Pons (tissue), 1 donor: Measurements from ENCODE around the gene MEPE.

ENCODE experiments used
- DNase-seq: peaks from one replicate; pipeline ENCODE4 v3.0.0-alpha.2; 2016; ENCODE audit warnings: low spot score

Gene MEPE

GRCh38 chr4:87843936-87844335 lies 11.2 kb downstream of the MEPE start:
- peak; percentile 90 for DNase-seq

DNA sequence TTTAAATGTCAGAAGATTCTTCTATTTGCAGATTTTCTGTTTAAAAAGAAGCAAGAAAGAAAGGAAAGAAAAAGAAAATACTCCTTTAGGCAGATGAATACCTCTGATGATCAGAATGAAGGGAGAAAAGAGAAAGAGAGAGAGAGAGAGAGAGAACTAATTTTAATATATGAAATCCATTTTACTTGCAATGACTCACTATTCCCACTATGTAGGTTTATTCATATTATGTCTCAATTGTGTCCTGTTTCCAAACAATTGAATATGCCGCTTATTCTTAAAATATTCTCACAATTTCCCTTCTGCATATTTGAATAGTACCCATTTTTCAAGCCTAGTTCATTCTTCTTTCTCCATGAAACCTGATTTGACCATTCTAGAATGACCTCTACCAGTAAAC lies 11.7 kb downstream of the MEPE start:
- no peak for DNase-seq

- DNase-seq, result no peak
Observed at GRCh38 chr4:87846226-87846625, 13.5 kb downstream of the MEPE start.

DNA sequence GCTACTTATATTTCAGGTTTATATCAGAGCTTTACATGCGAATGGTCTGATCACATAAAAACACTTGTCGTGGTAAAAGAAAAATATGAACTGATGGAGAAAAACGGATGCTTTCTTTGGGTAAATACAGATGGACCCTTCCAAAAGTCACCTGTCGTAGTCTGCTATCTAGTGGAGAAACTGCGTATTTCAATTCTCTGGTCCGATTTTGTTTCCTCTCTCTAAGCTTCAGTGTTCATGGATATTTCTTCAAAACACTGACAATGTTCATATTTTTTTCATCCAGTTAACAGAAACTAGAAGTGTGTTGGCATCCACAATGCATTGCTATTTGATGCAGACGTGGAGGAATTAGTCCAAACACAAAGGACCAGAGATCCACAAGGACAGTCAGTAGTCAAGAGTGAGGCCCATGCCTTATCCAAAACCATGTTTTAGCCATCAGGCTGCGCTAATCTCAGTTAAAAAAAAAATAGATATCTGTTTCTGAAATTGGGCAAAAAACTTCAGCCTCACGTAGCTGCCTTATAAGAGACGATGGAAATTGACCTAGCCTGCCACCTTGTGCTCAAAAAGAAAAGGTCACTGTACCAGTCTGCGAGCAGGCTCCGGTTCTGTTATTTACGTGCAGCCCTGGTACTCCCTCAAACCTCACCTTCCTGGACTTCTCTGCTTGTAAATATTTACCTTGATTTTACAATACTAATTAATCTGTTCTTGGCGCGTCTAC lies 16.0 kb downstream of the MEPE start:
- DNase-seq, result peak; percentile 94

GRCh38 chr4:87849612-87850011 lies 16.8 kb downstream of the MEPE start:
- DNase-seq, result peak; percentile 73

- DNase-seq, result peak; percentile 85
Observed at GRCh38 chr4:87851332-87851731, 18.6 kb downstream of the MEPE start.

DNA sequence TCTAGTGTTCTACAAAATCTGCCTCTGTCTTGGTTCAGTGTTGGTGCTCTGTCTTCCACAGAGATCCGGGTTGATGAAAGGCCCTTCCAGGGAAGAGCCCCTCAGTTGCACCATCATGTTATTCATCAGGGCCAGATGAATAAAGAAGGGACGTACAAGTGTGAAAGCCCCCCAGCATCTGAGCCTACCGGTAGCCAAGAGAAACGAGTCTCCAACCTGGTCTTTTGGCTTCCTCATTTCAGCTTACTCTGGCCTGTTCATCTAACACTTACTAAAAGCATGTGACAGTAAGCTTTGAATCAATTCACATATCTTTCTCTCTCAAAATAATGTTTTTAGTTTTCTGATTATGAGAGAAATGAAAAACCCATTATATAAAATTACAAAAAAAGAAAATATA lies 19.2 kb downstream of the MEPE start:
- no peak for DNase-seq

DNA sequence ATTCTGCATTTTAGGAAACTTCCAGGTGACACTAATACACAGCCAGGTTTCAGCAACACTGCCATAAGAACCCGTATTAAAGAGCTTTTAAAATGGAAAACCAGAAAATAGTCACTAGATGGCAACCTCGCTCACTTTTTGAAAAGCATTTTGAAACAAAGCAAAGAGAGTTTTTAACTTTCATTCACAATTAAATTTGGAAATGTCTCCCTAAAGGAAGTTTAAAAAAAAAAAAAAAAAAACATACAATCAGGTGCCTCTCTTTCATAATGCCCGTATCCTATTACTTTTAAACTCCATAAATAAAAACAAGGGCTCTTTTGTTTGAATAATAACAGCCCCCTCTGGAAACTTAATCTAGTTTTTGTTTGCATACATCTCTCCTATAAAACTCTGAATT lies 20.3 kb downstream of the MEPE start:
- DNase-seq, result peak; percentile 91

DNA sequence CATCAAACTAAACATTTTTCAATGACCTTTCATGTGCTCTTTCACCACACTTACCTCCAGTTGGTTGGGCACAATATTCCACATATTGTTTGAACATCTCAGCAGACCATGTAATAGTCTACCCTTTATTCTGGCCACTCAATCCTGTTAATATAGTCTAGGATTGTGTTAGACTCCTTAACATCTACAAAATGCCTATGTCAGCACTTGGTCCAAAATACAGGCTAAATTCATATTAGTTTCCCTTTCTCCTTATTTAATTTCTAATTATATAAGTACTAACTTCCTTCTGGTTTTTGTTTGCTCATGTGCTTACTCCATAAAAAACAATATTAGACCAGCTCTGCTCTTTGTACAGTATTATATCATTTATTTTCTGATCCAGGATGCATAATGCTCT lies 21.1 kb downstream of the MEPE start:
- no peak for DNase-seq

DNA sequence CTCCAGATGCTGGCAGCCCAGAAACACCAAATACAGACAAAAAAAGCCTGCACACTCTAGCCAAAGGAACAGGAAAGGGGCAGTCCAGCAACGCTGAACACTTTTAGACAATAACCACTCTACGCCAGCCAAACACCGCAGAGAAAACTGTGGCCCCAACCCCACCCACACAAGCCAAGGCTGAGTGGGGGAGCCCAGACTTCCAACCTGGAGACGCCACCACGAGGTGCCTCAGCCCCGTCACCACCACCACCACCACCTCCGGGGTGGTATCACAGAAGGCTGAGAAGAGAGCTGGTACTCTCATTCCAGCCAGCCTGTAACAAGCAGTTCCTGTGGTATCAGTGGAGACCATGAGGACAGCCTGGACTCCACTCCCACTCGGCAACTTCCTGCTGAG lies 22.8 kb downstream of the MEPE start:
- no peak for DNase-seq

DNA sequence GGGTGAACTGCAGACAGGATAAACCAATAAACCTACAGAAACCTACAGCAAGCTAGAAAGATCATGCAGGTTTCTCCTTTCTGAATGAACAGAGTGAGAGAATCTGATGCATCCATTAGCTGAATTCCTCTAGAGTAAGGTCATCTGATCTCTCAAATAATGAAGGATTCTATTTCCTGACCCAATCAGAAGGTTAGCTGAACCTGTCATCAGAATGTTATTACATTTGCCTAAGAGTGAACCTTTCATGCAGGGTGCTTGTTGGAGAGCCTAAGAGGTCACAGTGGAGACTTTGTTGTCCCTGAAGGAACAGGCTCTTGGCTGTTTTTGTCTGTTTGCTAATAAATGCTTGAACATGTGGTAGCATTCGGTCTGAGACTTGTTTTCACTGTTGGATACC lies 24.0 kb downstream of the MEPE start:
- no peak for DNase-seq

DNA sequence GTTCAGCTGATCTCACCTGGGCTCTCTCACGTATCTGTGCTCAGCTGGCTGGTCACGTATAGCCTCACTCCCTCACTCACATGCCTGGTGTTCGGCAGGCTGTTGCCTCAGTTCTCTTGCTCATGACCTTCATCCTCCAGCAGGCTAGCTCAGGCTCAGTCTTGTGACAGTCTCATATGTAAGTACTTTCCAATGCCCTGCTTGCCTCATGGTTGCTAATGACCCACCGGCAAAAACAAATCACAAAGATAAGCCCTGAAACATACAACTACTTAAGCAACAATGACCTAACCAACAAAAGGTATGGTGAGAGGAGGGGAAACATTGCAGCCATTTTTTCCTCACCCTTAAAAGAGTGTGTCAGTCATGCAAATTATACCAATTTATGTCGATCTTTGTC lies 25.0 kb downstream of the MEPE start:
- no peak for DNase-seq

GRCh38 chr4:87862236-87862635 lies 29.5 kb downstream of the MEPE start:
- no peak for DNase-seq

DNA sequence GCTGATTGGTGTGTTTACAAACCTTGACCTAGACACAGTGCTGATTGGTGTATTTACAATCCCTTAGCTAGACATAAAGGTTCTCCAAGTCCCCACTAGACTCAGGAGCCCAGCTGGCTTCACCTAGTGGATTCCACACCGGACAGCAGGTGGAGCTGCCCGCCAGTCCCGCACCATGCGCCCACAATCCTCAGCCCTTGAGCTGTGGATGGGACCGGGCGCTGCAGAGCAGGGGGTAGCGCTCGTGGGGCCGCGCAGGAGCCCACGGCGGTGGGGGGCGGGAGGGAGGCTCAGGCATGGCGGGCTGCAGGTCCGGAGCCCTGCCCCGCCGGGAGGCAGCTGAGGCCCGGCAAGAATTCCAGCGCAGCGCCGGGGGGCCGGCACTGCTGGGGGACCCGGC lies 30.7 kb downstream of the MEPE start:
- DNase-seq, result no peak

GRCh38 chr4:87864321-87864720 lies 31.6 kb downstream of the MEPE start:
- no peak for DNase-seq

GRCh38 chr4:87865288-87865687 lies 32.5 kb downstream of the MEPE start:
- DNase-seq, result peak; percentile 56

GRCh38 chr4:87865960-87866598 lies 33.3 kb downstream of the MEPE start:
- no peak for DNase-seq

DNA sequence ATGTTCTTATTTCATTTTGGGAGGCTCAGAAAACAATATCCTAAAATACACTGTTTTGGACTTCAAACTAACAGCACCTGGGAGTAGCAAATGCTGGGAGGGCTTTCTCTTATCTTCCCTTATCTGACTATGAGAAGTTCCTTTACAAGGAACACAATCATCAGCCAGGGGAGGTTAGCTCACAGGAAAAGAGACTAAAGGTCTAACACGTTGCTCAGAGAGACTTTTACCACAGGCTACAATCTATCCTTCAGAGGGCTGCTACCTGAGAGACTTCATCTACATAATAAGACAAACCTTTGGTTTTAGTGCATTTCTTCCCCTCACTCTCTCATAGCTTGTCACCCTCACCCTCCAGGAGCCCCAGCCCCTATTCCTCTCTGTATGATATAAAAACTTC lies 35.8 kb downstream of the MEPE start:
- DNase-seq, result no peak

DNA sequence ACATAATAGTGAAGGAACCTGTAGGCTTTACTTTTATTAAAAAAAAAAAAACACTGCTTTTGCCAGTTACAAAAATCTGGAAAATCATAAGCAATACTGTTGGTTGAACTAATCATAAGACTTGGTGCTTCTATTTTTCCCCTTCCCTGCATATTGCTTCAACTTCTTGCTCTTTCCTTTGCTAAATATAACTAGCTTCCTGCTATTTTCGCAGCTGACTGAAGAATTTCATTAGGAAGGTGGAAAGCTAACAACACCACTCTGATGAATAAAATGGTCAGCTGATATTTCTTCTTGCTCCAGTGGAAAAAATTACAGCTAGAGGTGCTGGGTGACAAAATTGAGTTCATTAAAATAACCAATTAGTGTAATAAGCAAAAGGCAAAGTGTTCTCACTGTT lies 39.3 kb downstream of the MEPE start:
- peak; percentile 65 for DNase-seq

GRCh38 chr4:87875191-87875590 lies 42.4 kb downstream of the MEPE start:
- DNase-seq, result no peak

DNA sequence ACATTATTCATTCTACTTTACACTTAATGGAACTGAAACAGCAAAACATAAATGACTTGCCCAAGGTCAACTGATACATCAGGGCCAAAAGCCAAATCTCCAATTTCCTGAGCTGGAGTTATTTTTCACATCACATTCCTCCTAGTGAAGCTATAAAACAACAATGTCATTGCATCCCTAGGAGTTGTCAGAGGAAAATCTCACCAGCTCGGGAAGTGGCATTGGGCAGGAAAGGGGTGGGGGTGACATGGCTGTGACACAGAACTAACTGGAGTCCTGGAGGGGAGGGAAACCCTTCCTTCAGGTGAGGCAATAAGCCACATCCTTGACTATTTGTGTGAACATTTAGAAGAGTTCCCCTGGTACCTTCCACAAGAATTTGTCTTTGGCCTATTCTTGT lies 47.3 kb downstream of the MEPE start:
- no peak for DNase-seq

DNA sequence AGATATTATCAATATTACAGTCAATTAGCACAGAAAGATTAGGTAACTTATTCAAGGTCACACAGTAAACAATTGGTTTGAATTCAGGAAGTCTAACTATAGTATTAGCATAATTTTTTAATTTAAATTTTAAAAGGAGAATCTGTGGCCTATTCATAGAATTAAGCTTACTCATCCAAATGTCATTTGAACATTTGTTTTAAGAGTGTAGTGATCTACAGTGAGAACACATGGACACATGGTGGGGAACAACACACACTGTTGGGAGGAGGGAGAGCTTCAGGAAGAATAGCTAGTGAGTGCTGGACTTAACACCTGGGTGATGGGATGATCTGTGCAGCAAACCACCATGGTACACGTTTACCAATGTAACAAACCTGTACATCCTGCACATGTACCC lies 48.3 kb downstream of the MEPE start:
- DNase-seq, result no peak

GRCh38 chr4:87882321-87882720 lies 49.6 kb downstream of the MEPE start:
- DNase-seq, result no peak

- DNase-seq, result no peak
Observed at GRCh38 chr4:87882861-87883260, 50.1 kb downstream of the MEPE start.
